GM23338 (cell line): Measurements from ENCODE around the gene ASRGL1. TPM values are rescaled to one million over a fixed set of nuclear protein-coding genes. Genes with fewer than 3 reads are reported as not detected.

Experiments
- ATAC-seq: fragments of 200-7000 bp; cut with Tn5 transposase; 3 replicates; pipeline ENCODE4 v1.9.1; 2020
- DNase-seq: peaks from one replicate; pipeline ENCODE4 v3.0.0-alpha.2; 2015; ENCODE audit warnings: low spot score
- H2AFZ ChIP-seq: fragments of 200-600 bp; sonication (generic); 2 replicates; pipeline ENCODE4 v1.8.0; 2016; ENCODE audit warnings: antibody characterized with exemption, mild to moderate bottlenecking, moderate library complexity
- H3F3A ChIP-seq: fragments of 200-600 bp; sonication (generic); replicated peaks from 2 replicates; pipeline ENCODE4 v1.8.0; 2017; ENCODE audit warnings: antibody characterized with exemption, mixed run types, low read depth
- H3K27ac ChIP-seq: fragments of 200-600 bp; sonication (generic); 2 replicates; pipeline ENCODE4 v1.6.1; 2016; ENCODE audit warnings: low read depth
- H3K27me3 ChIP-seq: fragments of 200-600 bp; sonication (generic); 2 replicates; pipeline ENCODE4 v1.8.0; 2016; ENCODE audit warnings: mild to moderate bottlenecking, mixed run types, moderate library complexity; ENCODE audit not compliant: insufficient read depth
- H3K36me3 ChIP-seq: fragments of 200-600 bp; sonication (generic); 2 replicates; pipeline ENCODE4 v1.8.0; 2016; ENCODE audit warnings: mild to moderate bottlenecking; ENCODE audit not compliant: insufficient read depth
- H3K4me1 ChIP-seq: fragments of 200-600 bp; sonication (generic); 2 replicates; pipeline ENCODE4 v1.8.0; 2016; ENCODE audit warnings: mild to moderate bottlenecking, moderate library complexity; ENCODE audit not compliant: insufficient read depth
- H3K4me2 ChIP-seq: fragments of 200-600 bp; sonication (generic); 2 replicates; pipeline ENCODE4 v1.7.1; 2017; ENCODE audit warnings: mixed run types
- H3K4me3 ChIP-seq: fragments of 200-600 bp; sonication (generic); 2 replicates; pipeline ENCODE4 v1.6.1; 2016; ENCODE audit warnings: mixed run types
- H3K79me2 ChIP-seq: fragments of 200-600 bp; sonication (generic); replicated peaks from 2 replicates; pipeline ENCODE4 v1.8.0; 2017; ENCODE audit warnings: mild to moderate bottlenecking; ENCODE audit not compliant: insufficient read depth
- H3K9me2 ChIP-seq: fragments of 200-600 bp; sonication (generic); 2 replicates; pipeline ENCODE4 v1.8.0; 2017; ENCODE audit not compliant: insufficient read depth
- H4K20me1 ChIP-seq: fragments of 200-600 bp; sonication (generic); replicated peaks from 2 replicates; pipeline ENCODE4 v1.8.0; 2017; ENCODE audit warnings: mild to moderate bottlenecking; ENCODE audit not compliant: insufficient read depth
- H3K27ac Mint-ChIP-seq: 2 replicates; pipeline ENCODE4 v1.8.0; 2020; ENCODE audit warnings: inconsistent platforms, mild to moderate bottlenecking, moderate library complexity, mixed read lengths
- H3K27me3 Mint-ChIP-seq: 3 replicates; pipeline ENCODE4 v1.8.0; 2022; ENCODE audit warnings: low read depth, mild to moderate bottlenecking, moderate library complexity, mixed read lengths, inconsistent platforms; ENCODE audit not compliant: insufficient read depth, poor library complexity
- H3K36me3 Mint-ChIP-seq: 3 replicates; pipeline ENCODE4 v1.8.0; 2021; ENCODE audit warnings: low read depth, mild to moderate bottlenecking, inconsistent platforms, moderate library complexity, mixed read lengths
- H3K4me1 Mint-ChIP-seq: 3 replicates; pipeline ENCODE4 v1.8.0; 2020; ENCODE audit warnings: mild to moderate bottlenecking, inconsistent platforms, mixed read lengths
- H3K4me3 Mint-ChIP-seq: 3 replicates; pipeline ENCODE4 v1.8.0; 2021; ENCODE audit warnings: moderate library complexity, mild to moderate bottlenecking, inconsistent platforms, mixed read lengths
- H3K9me3 Mint-ChIP-seq: 3 replicates; pipeline ENCODE4 v1.8.0; 2020; ENCODE audit warnings: moderate library complexity, mild to moderate bottlenecking, inconsistent platforms, mixed read lengths
- CREB1 ChIP-seq: fragments of 250-450 bp; sonication (Bioruptor Pico); IDR thresholded peaks from 2 replicates; pipeline ENCODE4 v1.5.0; 2020; ENCODE audit warnings: low read depth, mild to moderate bottlenecking, moderate library complexity
- EZH2 ChIP-seq: fragments of 200-600 bp; sonication (generic); IDR thresholded peaks from one replicate; pipeline ENCODE4 v1.8.0; 2017; ENCODE audit warnings: antibody characterized with exemption, mild to moderate bottlenecking, low read depth; ENCODE audit not compliant: unreplicated experiment
- EZH2phosphoT487 ChIP-seq: fragments of 200-600 bp; sonication (generic); IDR thresholded peaks from one replicate; pipeline ENCODE4 v1.8.1; 2018; ENCODE audit warnings: antibody characterized with exemption; ENCODE audit not compliant: unreplicated experiment
- JUNB ChIP-seq: IDR thresholded peaks from one replicate; pipeline ENCODE4 v1.6.1; 2016; ENCODE audit warnings: antibody characterized with exemption; ENCODE audit not compliant: unreplicated experiment
- NANOG ChIP-seq: IDR thresholded peaks from 2 replicates; pipeline ENCODE4 v1.6.1; 2016; ENCODE audit warnings: antibody characterized with exemption, borderline replicate concordance
- POLR2AphosphoS5 ChIP-seq: IDR thresholded peaks from 2 replicates; pipeline ENCODE4 v1.6.1; 2016; ENCODE audit warnings: antibody characterized with exemption, low read depth
- REST ChIP-seq: IDR thresholded peaks from one replicate; pipeline ENCODE4 v1.6.1; 2018; ENCODE audit warnings: antibody characterized with exemption; ENCODE audit not compliant: unreplicated experiment
- STAT1 ChIP-seq: IDR thresholded peaks from one replicate; pipeline ENCODE4 v1.6.1; 2016; ENCODE audit warnings: antibody characterized with exemption; ENCODE audit not compliant: unreplicated experiment
- ZNF114 ChIP-seq: fragments of 250-450 bp; sonication (Bioruptor Pico); IDR thresholded peaks from 2 replicates; pipeline ENCODE4 v1.5.0; 2020; ENCODE audit warnings: mild to moderate bottlenecking, moderate library complexity
- ZNF331 ChIP-seq: fragments of 250-450 bp; sonication (Bioruptor Pico); IDR thresholded peaks from 2 replicates; pipeline ENCODE4 v1.5.0; 2020; ENCODE audit warnings: low read depth, mild to moderate bottlenecking, moderate library complexity
- ZNF462 ChIP-seq: fragments of 250-450 bp; sonication (Bioruptor Pico); IDR thresholded peaks from 2 replicates; pipeline ENCODE4 v1.5.0; 2020; ENCODE audit warnings: mild to moderate bottlenecking, moderate library complexity
- polyA plus RNA-seq: library from polyadenylated mRNA; unstranded; fragments of >200 nt; fragmentation: Nextera tagmentation; extraction: Ambion mirVana; gene quantifications from 2 replicates; pipeline ENCODE4 v1.2.1, GENCODE V29; 2016
- total RNA-seq: library from RNA; depleted of rRNA; stranded (reverse); fragments of >200 nt; shearing (Covaris generic); gene quantifications from 2 replicates; pipeline ENCODE4 v1.2.3, GENCODE V29; 2014
- TF ChIP-seq, protein P1 (sequence below), 2 experiments: fragments of 200-600 bp in 1 of 2; sonication (generic) in 1 of 2; conservative IDR thresholded peaks; 2 replicates each; pipeline versions ENCODE4 v1.5.1 to v1.6.1; 2016 to 2017; ENCODE audit warnings: antibody characterized with exemption in 2 of 2, low read depth in 2 of 2, mild to moderate bottlenecking in 2 of 2, moderate library complexity in 1 of 2
- TF ChIP-seq, protein P2 (sequence below): IDR thresholded peaks from 2 replicates; pipeline ENCODE4 v1.6.1; 2016; ENCODE audit warnings: antibody characterized with exemption

ASRGL1 gene
- total and polyA plus RNA-seq, 2 experiments from 2014 or later, result 32.9 to 50.3 TPM

- ATAC-seq (no peak), DNase-seq (no peak)
- Histone ChIP-seq H3K4me1 (no peaks in the 10 kb centered on the region), H3K4me3 (no peak overlapping the region), H3K27ac (no peak overlapping the region), H3F3A (0 out of 2 replicates have a peak, but pooled peaks cover 4% of the 10 kb centered on the region), H3K36me3 (no peaks in the 10 kb centered on the region), H3K27me3 (no peaks in the 10 kb centered on the region), H2AFZ (no peak overlapping the region), H3K4me2 (no peak overlapping the region), H3K9me2 (no peaks in the 10 kb centered on the region), H3K79me2 (no peaks in the 10 kb centered on the region), H4K20me1 (no peaks in the 10 kb centered on the region)
- Mint-ChIP-seq H3K36me3 (no peaks in the 10 kb centered on the region; the same call in 2 of the 3 replicates), H3K4me3 (no peak overlapping the region), H3K9me3 (peaks cover 3% of the 10 kb centered on the region; the same call in 1 of the 3 replicates), H3K4me1 (peaks cover 7% of the 10 kb centered on the region; the same call in 1 of the 3 replicates), H3K27ac (no peak overlapping the region), H3K27me3 (peaks cover 9% of the 10 kb centered on the region)
- TF ChIP-seq EZH2phosphoT487 (no peak), NANOG (no peak), ZNF462 (CRISPR knock-in tag) (no peak), EZH2 (no peak), ZNF331 (CRISPR knock-in tag) (no peak), JUNB (no peak), STAT1 (no peak), CREB1 (CRISPR knock-in tag) (no peak), ZNF114 (no peak), POLR2AphosphoS5 (no peak), REST (no peak)
- TF ChIP-seq, protein P1, sequence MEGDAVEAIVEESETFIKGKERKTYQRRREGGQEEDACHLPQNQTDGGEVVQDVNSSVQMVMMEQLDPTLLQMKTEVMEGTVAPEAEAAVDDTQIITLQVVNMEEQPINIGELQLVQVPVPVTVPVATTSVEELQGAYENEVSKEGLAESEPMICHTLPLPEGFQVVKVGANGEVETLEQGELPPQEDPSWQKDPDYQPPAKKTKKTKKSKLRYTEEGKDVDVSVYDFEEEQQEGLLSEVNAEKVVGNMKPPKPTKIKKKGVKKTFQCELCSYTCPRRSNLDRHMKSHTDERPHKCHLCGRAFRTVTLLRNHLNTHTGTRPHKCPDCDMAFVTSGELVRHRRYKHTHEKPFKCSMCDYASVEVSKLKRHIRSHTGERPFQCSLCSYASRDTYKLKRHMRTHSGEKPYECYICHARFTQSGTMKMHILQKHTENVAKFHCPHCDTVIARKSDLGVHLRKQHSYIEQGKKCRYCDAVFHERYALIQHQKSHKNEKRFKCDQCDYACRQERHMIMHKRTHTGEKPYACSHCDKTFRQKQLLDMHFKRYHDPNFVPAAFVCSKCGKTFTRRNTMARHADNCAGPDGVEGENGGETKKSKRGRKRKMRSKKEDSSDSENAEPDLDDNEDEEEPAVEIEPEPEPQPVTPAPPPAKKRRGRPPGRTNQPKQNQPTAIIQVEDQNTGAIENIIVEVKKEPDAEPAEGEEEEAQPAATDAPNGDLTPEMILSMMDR (conservative IDR thresholded peaks at IDR 0.05; ENCODE audit: low read depth in 2 of 2), result no peak
- TF ChIP-seq, protein P2, sequence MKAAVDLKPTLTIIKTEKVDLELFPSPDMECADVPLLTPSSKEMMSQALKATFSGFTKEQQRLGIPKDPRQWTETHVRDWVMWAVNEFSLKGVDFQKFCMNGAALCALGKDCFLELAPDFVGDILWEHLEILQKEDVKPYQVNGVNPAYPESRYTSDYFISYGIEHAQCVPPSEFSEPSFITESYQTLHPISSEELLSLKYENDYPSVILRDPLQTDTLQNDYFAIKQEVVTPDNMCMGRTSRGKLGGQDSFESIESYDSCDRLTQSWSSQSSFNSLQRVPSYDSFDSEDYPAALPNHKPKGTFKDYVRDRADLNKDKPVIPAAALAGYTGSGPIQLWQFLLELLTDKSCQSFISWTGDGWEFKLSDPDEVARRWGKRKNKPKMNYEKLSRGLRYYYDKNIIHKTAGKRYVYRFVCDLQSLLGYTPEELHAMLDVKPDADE, result no peak
Measured at GRCh38 chr11:62432695-62433094, 95.4 kb downstream of the ASRGL1 start.
